B cell (primary cell): ENCODE results near the gene SLC2A5. TPM values are rescaled to one million over a fixed set of nuclear protein-coding genes. Genes with fewer than 3 reads are reported as not detected.
"Not testable (repeated sequence)": the region's sequence is repeated elsewhere in the genome, so short reads cannot be mapped to it uniquely, and the experiment has no call there.

Experiments used
- ATAC-seq: fragments of 200-7000 bp; cut with Tn5 transposase; one replicate; pipeline ENCODE4 v1.10.0; 2021; ENCODE audit warnings: low read depth, mild to moderate bottlenecking, moderate number of reproducible peaks, moderate library complexity
- CTCF ChIA-PET: fragments of 350-600 bp; sonication (Branson Sonifier 250); formaldehyde crosslinking; loops from one replicate; lab custom pipeline; 2021; ENCODE audit warnings: antibody characterized with exemption, inconsistent platforms; lab: Charles Lee
- POLR2A ChIA-PET: fragments of 350-600 bp; sonication (Branson Sonifier 250); formaldehyde crosslinking; loops from one replicate; lab custom pipeline; 2021; ENCODE audit warnings: antibody characterized with exemption; lab: Charles Lee
- DNase-seq: peaks from one replicate; pipeline ENCODE4 v3.0.0; 2013
- H2AFZ ChIP-seq: 2 replicates; pipeline ENCODE4 v1.6.1; 2012; ENCODE audit warnings: mild to moderate bottlenecking, low read depth, low read length; ENCODE audit not compliant: insufficient read depth, poor library complexity, severe bottlenecking
- H3K27ac ChIP-seq, 2 donors: 1 replicate in 1 of 2; 2 replicates in 1 of 2; pipeline ENCODE4 v1.5.1; 2012 to 2013; ENCODE audit warnings: low read length in 2 of 2, mild to moderate bottlenecking in 2 of 2, moderate library complexity in 1 of 2
- H3K27me3 ChIP-seq, 4 experiments: fragments of 200-600 bp in 1 of 4; sonication (generic) in 1 of 4; replicated peaks in 1 of 4; 1 replicate in 2 of 4; 2 replicates in 2 of 4; pipeline versions ENCODE4 v1.6.1 to v1.7.0; 2013 to 2016; ENCODE audit warnings: low read length in 3 of 4, mild to moderate bottlenecking in 2 of 4, mixed read lengths in 1 of 4, moderate library complexity in 1 of 4; ENCODE audit not compliant: insufficient read depth in 4 of 4, control insufficient read depth in 3 of 4; ENCODE audit errors: control extremely low read depth in 1 of 4
- H3K36me3 ChIP-seq, 2 experiments: replicated peaks in 1 of 2; 1 replicate in 1 of 2; 2 replicates in 1 of 2; pipeline versions ENCODE4 v1.6.1 to v1.7.1; 2013; ENCODE audit warnings: low read length in 1 of 2; ENCODE audit not compliant: insufficient read depth in 2 of 2, control insufficient read depth in 1 of 2; ENCODE audit errors: control extremely low read depth in 1 of 2, extremely low read depth in 1 of 2
- H3K4me1 ChIP-seq, 2 donors: fragments of 200-600 bp in 1 of 2; sonication (generic) in 1 of 2; 1 replicate in 1 of 2; 2 replicates in 1 of 2; pipeline versions ENCODE4 v1.5.1 to v1.6.1; 2013 to 2017; ENCODE audit warnings: low read length in 2 of 2; ENCODE audit not compliant: control insufficient read depth in 2 of 2, insufficient read depth in 2 of 2
- H3K4me2 ChIP-seq: replicated peaks from 2 replicates; pipeline ENCODE3; 2012; ENCODE audit warnings: mild to moderate bottlenecking, low read depth, low read length; ENCODE audit not compliant: poor library complexity, severe bottlenecking
- H3K4me3 ChIP-seq, 5 experiments: fragments of 200-600 bp in 1 of 5; sonication (generic) in 1 of 5; 1 replicate in 3 of 5; 2 replicates in 2 of 5; pipeline versions ENCODE4 v1.5.1 to v1.7.0; 2011 to 2016; ENCODE audit warnings: low read length in 4 of 5, mild to moderate bottlenecking in 4 of 5, low read depth in 2 of 5, control low read depth in 1 of 5, moderate library complexity in 1 of 5; ENCODE audit not compliant: insufficient read depth in 1 of 5; ENCODE audit errors: control extremely low read depth in 1 of 5, extremely low read depth in 1 of 5
- H3K79me2 ChIP-seq: fragments of 200-600 bp; sonication (generic); one replicate; pipeline ENCODE4 v1.6.0; 2016; ENCODE audit warnings: low read length; ENCODE audit not compliant: control insufficient read depth, insufficient read depth
- H3K9ac ChIP-seq: fragments of 200-600 bp; sonication (generic); 2 replicates; pipeline ENCODE4 v1.6.1; 2017; ENCODE audit warnings: mild to moderate bottlenecking, low read length, moderate library complexity
- H3K9me3 ChIP-seq, 3 donors: one replicate each; pipeline versions ENCODE4 v1.6.1 to v1.7.1; 2013; ENCODE audit warnings: low read length in 2 of 3; ENCODE audit not compliant: control insufficient read depth in 2 of 3, insufficient read depth in 1 of 3; ENCODE audit errors: control extremely low read depth in 1 of 3
- H4K20me1 ChIP-seq: 2 replicates; pipeline ENCODE4 v1.6.0; 2012; ENCODE audit warnings: mild to moderate bottlenecking, low read length; ENCODE audit not compliant: insufficient read depth, control insufficient read depth, poor library complexity, severe bottlenecking
- H3K27ac Mint-ChIP-seq: one replicate; pipeline ENCODE4 v1.8.0; 2021; ENCODE audit warnings: mixed read lengths
- H3K27me3 Mint-ChIP-seq: one replicate; pipeline ENCODE4 v1.8.0; 2021; ENCODE audit warnings: mixed read lengths
- H3K4me1 Mint-ChIP-seq: one replicate; pipeline ENCODE4 v1.8.0; 2021; ENCODE audit warnings: mixed read lengths
- H3K4me3 Mint-ChIP-seq: one replicate; pipeline ENCODE4 v1.8.0; 2021; ENCODE audit warnings: mixed read lengths
- H3K9me3 Mint-ChIP-seq: one replicate; pipeline ENCODE4 v1.8.0; 2022; ENCODE audit warnings: mixed read lengths; ENCODE audit not compliant: insufficient read depth
- EZH2 ChIP-seq: IDR thresholded peaks from 2 replicates; pipeline ENCODE4 v1.6.1; 2012; ENCODE audit warnings: borderline replicate concordance, low read depth, mild to moderate bottlenecking, moderate library complexity, low read length; ENCODE audit not compliant: insufficient read depth, poor library complexity, severe bottlenecking
- WGBS: methylation state at CpG from one replicate; pipeline ENCODE4 v1.1.5; 2013; ENCODE audit warnings: missing lambda C conversion rate; ENCODE audit not compliant: insufficient coverage; 5-methylcytosine and 5-hydroxymethylcytosine counted together
- intact Hi-C: fragments of 100-400 bp; cut with micrococcal nuclease; formaldehyde crosslinking; loops from one replicate; pipeline ENCODE4 v1.10.0; 2022
- polyA plus RNA-seq: library from polyadenylated mRNA; depleted of rRNA; stranded (reverse); fragments of >200 nt; gene quantifications from 2 replicates; pipeline ENCODE4 v1.2.3, GENCODE V29; 2012
- total RNA-seq, 2 donors: library from RNA; stranded (reverse); fragments of 120-200 nt in 1 of 2; gene quantifications; 1 replicate in 1 of 2; 2 replicates in 1 of 2; pipeline versions ENCODE4 v1.2.3 to v1.2.4, GENCODE V29; 2013 to 2022
- TF ChIP-seq, protein P1 (sequence below): fragments of 200-600 bp; IDR thresholded peaks from one replicate; pipeline ENCODE4 v1.8.0; 2022; ENCODE audit warnings: antibody characterized with exemption, mild to moderate bottlenecking

Gene SLC2A5
- total and polyA plus RNA-seq, 2 donors (not counting 1 experiment from before 2014, with no cell fraction given): 16.7 to 29.5 TPM

DNA sequence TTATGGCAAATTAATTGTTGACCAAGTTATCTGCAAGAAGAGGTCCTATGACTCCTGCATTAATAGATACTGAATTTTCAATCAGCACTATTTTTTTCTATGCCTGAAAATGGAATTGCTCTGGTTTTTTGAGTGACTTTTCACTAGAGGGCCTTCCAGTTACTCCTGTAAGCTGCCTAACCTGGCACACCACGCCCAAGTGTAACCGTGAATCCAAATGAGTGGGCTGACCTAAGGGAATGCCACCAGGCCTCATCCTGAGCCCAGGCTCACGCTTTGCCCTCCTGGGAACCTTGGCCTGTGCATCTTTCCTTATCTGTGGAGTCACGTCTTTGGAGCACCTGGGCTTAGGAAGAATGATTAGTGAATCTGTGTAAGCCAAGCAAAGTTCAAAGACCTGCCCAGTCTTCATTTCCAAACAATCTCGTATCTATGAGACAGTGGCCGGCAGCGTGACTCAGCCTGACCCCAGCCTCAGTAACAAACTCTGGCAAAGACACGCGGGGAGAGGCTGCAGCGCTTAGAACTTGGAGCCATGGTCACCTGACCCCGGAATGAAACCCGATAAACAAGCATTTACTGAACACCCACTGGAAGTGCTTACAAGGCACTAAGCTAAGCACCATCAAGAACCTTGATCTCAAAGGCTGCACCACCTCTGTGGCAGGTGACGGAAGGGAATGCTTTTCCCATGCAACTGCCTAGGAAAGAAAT lies 75.3 kb downstream of the SLC2A5 start:
- H3K27me3 Mint-ChIP-seq, H3K27me3 ChIP-seq, POLR2A ChIA-PET, H3K9ac ChIP-seq, H3K9me3 ChIP-seq, H3K9me3 Mint-ChIP-seq, H3K27ac Mint-ChIP-seq, H3K4me1 Mint-ChIP-seq, H3K36me3 ChIP-seq, H3K79me2 ChIP-seq, intact Hi-C loops, H3K4me3 Mint-ChIP-seq, DNase-seq, H3K4me3 ChIP-seq, H2AFZ ChIP-seq, H4K20me1 ChIP-seq, H3K27ac ChIP-seq, ATAC-seq, H3K4me2 ChIP-seq, H3K4me1 ChIP-seq: not testable (repeated sequence)
- CTCF ChIA-PET: interaction anchor here (0.9 kb wide), 1 partner anchor 11 kb away, joined by 3 read pairs; no protein-coding TSS in a partner anchor
- 96% methylated on average over 3 of the region's 13 CpGs for WGBS

DNA sequence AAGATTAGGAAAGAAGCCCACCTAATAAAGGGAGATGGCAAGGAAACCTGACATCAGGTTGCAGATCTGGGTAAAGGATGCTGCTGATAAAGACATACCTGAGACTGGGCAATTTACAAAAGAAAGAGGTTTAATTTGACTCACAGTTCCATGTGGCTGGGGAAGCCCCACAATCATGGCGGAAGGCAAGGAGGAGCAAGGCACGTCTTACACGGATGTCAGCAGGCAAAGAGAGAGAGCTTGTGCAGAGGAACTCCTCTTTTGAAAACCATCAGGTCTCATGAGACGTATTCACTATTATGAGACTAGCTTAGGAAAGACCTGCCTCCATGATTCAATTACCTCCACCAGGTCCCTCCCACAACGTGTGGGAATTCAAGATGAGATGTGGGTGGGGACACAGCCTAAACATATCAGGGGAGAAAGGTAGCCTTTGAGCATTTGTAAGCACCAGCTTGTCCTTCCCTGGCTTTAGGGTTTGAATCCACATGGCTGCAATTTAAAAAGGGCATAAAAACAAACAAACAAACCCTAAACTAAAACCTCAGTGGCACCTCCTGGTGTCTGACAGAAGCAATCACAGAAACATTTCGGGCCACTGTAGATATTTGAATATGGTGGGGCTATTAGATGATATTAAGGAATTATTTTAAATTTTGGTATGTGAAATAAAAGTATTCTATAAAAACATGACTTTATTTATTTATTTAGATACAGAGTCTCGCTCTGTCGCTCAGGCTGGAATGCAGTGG lies 76.3 kb downstream of the SLC2A5 start:
- Histone ChIP-seq H3K9me3 (no peaks in the 10 kb centered on the region), H3K4me1 (peaks cover 0 to 3% of the 10 kb centered on the region in 2 donors), H3K27ac (no peak overlapping the region), H2AFZ (no peak overlapping the region), H3K4me3 (no peak overlapping the region), H3K79me2 (no peaks in the 10 kb centered on the region), H3K36me3 (no peaks in the 10 kb centered on the region), H4K20me1 (no peaks in the 10 kb centered on the region), H3K9ac (no peak overlapping the region), H3K4me2 (no peak overlapping the region), H3K27me3 (no peaks in the 10 kb centered on the region)
- no peaks in the 10 kb centered on the region for H3K9me3 Mint-ChIP-seq
- ATAC-seq (no peak), DNase-seq (no peak)
- H3K4me3 Mint-ChIP-seq: no peak overlapping the region
- H3K4me1 Mint-ChIP-seq: peaks cover under 1% of the 10 kb centered on the region
- no peak for TF ChIP-seq EZH2
- TF ChIP-seq, protein P1, sequence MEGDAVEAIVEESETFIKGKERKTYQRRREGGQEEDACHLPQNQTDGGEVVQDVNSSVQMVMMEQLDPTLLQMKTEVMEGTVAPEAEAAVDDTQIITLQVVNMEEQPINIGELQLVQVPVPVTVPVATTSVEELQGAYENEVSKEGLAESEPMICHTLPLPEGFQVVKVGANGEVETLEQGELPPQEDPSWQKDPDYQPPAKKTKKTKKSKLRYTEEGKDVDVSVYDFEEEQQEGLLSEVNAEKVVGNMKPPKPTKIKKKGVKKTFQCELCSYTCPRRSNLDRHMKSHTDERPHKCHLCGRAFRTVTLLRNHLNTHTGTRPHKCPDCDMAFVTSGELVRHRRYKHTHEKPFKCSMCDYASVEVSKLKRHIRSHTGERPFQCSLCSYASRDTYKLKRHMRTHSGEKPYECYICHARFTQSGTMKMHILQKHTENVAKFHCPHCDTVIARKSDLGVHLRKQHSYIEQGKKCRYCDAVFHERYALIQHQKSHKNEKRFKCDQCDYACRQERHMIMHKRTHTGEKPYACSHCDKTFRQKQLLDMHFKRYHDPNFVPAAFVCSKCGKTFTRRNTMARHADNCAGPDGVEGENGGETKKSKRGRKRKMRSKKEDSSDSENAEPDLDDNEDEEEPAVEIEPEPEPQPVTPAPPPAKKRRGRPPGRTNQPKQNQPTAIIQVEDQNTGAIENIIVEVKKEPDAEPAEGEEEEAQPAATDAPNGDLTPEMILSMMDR: no peak
- ChIA-PET POLR2A (interaction anchor here (0.6 kb wide), 1 partner anchor 14 kb away, joined by 6 read pairs; no protein-coding TSS in a partner anchor), CTCF (interaction anchor here (1.5 kb wide), 1 partner anchor 11 kb away, joined by 6 read pairs; no protein-coding TSS in a partner anchor)
- no peak overlapping the region for H3K27ac Mint-ChIP-seq
- intact Hi-C loops: no loop called here
- 95% methylated on average over 5 of the region's 8 CpGs for WGBS
- peaks cover 11% of the 10 kb centered on the region for H3K27me3 Mint-ChIP-seq
